ENCODE measurements around the gene HNRNPDL. TPM values are rescaled to one million over a fixed set of nuclear protein-coding genes. Genes with fewer than 3 reads are reported as not detected.

HNRNPDL gene
- polyA plus RNA-seq, 3 donors: 89.8 to 294 (median 112) TPM

DNA sequence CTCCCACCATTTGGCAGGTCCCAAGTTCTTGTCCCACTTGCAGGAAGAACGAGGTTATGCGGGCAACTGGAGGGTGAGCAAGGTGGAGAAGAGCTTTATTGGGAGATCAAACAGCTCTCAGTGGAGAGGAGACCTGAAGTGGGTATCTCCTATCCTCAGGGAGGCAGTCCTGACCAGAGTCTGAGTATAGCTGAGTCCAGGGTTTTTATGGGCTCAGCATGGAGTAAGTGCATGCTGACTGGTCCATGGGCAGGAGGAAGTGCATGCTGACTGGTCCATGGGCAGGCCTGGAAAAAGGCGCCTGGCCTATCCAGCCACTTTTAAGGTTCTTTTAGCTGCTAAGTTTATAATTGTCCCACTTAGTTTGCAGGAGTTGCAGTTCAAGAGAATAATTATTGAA is 49.0 kb downstream of the HNRNPDL start:
- Histone ChIP-seq H3K27ac (ENCODE audit: low read depth in 1 of 2, low read length in 2 of 2) (no peak overlapping the region), H3K9me3 (replicated peaks in 1 of 2; ENCODE audit: control insufficient read depth in 1 of 2, insufficient read depth in 1 of 2, low read length in 2 of 2) (peaks cover 5 to 13% of the 10 kb centered on the region in 2 donors), H3K9ac (ENCODE audit: insufficient read depth, low read length, poor library complexity, severe bottlenecking) (no peak overlapping the region), H3K36me3 (replicated peaks in 1 of 2; ENCODE audit: control insufficient read depth in 1 of 2, insufficient read depth in 2 of 2, low read length in 2 of 2) (no peaks in the 10 kb centered on the region), H3K4me2 (replicated peaks; ENCODE audit: extremely low read depth, low read length, poor library complexity, severe bottlenecking) (no peak overlapping the region), H2AFZ (ENCODE audit: insufficient read depth, low read depth, low read length, poor library complexity, severe bottlenecking) (no peak overlapping the region), H3K4me3 (replicated peaks in 1 of 3; ENCODE audit: low read depth in 2 of 3, low read length in 3 of 3) (no peak overlapping the region), H3K79me2 (ENCODE audit: insufficient read depth, low read length) (peaks cover 16% of the 10 kb centered on the region), H3K27me3 (ENCODE audit: control insufficient read depth in 2 of 2, insufficient read depth in 2 of 2, low read length in 2 of 2) (no peaks in the 10 kb centered on the region), H4K20me1 (ENCODE audit: insufficient read depth, low read length) (peaks cover under 1% of the 10 kb centered on the region), H3K4me1 (ENCODE audit: control insufficient read depth in 1 of 2, insufficient read depth in 2 of 2, low read length in 2 of 2) (peaks cover 0 to under 1% of the 10 kb centered on the region in 2 donors)
- Mint-ChIP-seq H3K9me3 (peaks cover 10 to 20% (median 14%) of the 10 kb centered on the region in 7 donors), H3K27ac (peak overlapping the region in 1 of 7 donors; percentile 72), H3K4me1 (peaks cover 6% of the 10 kb centered on the region), H3K36me3 (peaks cover 6 to 15% of the 10 kb centered on the region in 2 donors), H3K4me3 (no peak overlapping the region), H3K27me3 (ENCODE audit: low read depth in 3 of 3) (peaks cover 0 to 1% (median under 1%) of the 10 kb centered on the region in 3 donors)
- no peak for DNase-seq
- TF ChIP-seq, protein P1, sequence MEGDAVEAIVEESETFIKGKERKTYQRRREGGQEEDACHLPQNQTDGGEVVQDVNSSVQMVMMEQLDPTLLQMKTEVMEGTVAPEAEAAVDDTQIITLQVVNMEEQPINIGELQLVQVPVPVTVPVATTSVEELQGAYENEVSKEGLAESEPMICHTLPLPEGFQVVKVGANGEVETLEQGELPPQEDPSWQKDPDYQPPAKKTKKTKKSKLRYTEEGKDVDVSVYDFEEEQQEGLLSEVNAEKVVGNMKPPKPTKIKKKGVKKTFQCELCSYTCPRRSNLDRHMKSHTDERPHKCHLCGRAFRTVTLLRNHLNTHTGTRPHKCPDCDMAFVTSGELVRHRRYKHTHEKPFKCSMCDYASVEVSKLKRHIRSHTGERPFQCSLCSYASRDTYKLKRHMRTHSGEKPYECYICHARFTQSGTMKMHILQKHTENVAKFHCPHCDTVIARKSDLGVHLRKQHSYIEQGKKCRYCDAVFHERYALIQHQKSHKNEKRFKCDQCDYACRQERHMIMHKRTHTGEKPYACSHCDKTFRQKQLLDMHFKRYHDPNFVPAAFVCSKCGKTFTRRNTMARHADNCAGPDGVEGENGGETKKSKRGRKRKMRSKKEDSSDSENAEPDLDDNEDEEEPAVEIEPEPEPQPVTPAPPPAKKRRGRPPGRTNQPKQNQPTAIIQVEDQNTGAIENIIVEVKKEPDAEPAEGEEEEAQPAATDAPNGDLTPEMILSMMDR (IDR thresholded peaks at IDR 0.05): no peak
- intact Hi-C loops (cut with micrococcal nuclease): no loop called here
- WGBS (ENCODE audit: insufficient coverage): 100% methylated on average over 2 of the region's 3 CpGs

DNA sequence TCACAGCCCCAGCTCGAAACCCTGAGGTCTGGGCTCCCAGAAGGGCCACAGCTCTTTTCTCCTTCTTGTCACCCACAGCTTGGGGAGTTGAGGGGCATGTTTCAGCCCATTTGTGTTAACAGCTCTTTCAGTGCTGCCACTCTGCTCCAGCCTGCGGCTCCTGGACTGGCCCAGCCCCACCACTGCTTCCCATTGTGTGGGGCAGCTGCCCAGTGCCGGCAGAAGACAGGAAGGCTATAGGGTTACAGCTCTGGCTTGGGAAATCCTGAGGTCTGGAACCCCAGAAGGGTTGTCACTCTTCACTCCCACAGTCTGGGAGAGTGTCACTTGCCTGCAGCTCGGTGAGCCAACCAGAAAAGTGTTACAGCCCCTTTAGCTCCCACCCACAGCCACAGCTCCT is 49.4 kb downstream of the HNRNPDL start:
- H3K36me3 ChIP-seq (replicated peaks in 1 of 2; ENCODE audit: control insufficient read depth in 1 of 2, insufficient read depth in 2 of 2, low read length in 2 of 2): no peaks in the 10 kb centered on the region

More for the DNA sequence above, 49.4 kb downstream of the HNRNPDL start:
- TF ChIP-seq, protein P1 (IDR thresholded peaks at IDR 0.05): no peak
- Histone ChIP-seq H3K4me2 (replicated peaks; ENCODE audit: extremely low read depth, low read length, poor library complexity, severe bottlenecking) (no peak overlapping the region), H3K9ac (ENCODE audit: insufficient read depth, low read length, poor library complexity, severe bottlenecking) (no peak overlapping the region), H3K4me1 (ENCODE audit: control insufficient read depth in 1 of 2, insufficient read depth in 2 of 2, low read length in 2 of 2) (peaks cover 0 to 4% of the 10 kb centered on the region in 2 donors), H4K20me1 (ENCODE audit: insufficient read depth, low read length) (peaks cover 4% of the 10 kb centered on the region), H3K9me3 (replicated peaks in 1 of 2; ENCODE audit: control insufficient read depth in 1 of 2, insufficient read depth in 1 of 2, low read length in 2 of 2) (peaks cover 5 to 13% of the 10 kb centered on the region in 2 donors), H3K27ac (ENCODE audit: low read depth in 1 of 2, low read length in 2 of 2) (no peak overlapping the region), H3K4me3 (replicated peaks in 1 of 3; ENCODE audit: low read depth in 2 of 3, low read length in 3 of 3) (no peak overlapping the region), H3K79me2 (ENCODE audit: insufficient read depth, low read length) (peaks cover 20% of the 10 kb centered on the region), H2AFZ (ENCODE audit: insufficient read depth, low read depth, low read length, poor library complexity, severe bottlenecking) (no peak overlapping the region), H3K27me3 (ENCODE audit: control insufficient read depth in 2 of 2, insufficient read depth in 2 of 2, low read length in 2 of 2) (no peaks in the 10 kb centered on the region)
- Mint-ChIP-seq H3K27ac (no peak overlapping the region), H3K9me3 (peaks cover 7 to 20% (median 13%) of the 10 kb centered on the region in 7 donors), H3K4me3 (no peak overlapping the region), H3K4me1 (peaks cover 10% of the 10 kb centered on the region), H3K27me3 (ENCODE audit: low read depth in 3 of 3) (peaks cover 0 to 1% (median 0%) of the 10 kb centered on the region in 3 donors), H3K36me3 (peaks cover 6 to 18% of the 10 kb centered on the region in 2 donors)
- intact Hi-C loops (cut with micrococcal nuclease): no loop called here
- WGBS (ENCODE audit: insufficient coverage): 79% methylated on average over 3 of the region's 4 CpGs
- DNase-seq: no peak
